Mesenchymal stem cell (in vitro differentiated cells and primary cell): ENCODE results near the gene PRICKLE1.

Experiments
- DNase-seq: peaks from one replicate; pipeline ENCODE4 v3.0.0-alpha.2; 2013
- H2AFZ ChIP-seq: one replicate; pipeline ENCODE4 v1.6.1; 2013; ENCODE audit warnings: low read depth, mild to moderate bottlenecking, control low read depth, inconsistent platforms, low read length, moderate library complexity
- H2AK5ac ChIP-seq: 2 replicates; pipeline ENCODE4 v1.6.1; 2013; ENCODE audit warnings: low read length, moderate library complexity, mild to moderate bottlenecking, inconsistent platforms; ENCODE audit not compliant: severe bottlenecking
- H2BK120ac ChIP-seq: one replicate; pipeline ENCODE4 v1.6.1; 2013; ENCODE audit warnings: low read depth, mild to moderate bottlenecking, inconsistent platforms, low read length, moderate library complexity
- H2BK12ac ChIP-seq, 2 experiments: one replicate each; pipeline ENCODE4 v1.6.1; 2013; ENCODE audit warnings: inconsistent platforms in 2 of 2, low read length in 2 of 2, mild to moderate bottlenecking in 2 of 2, moderate library complexity in 2 of 2, control low read depth in 1 of 2
- H2BK15ac ChIP-seq: one replicate; pipeline ENCODE4 v1.6.1; 2013; ENCODE audit warnings: mild to moderate bottlenecking, low read depth, inconsistent platforms; ENCODE audit not compliant: poor library complexity, severe bottlenecking
- H2BK5ac ChIP-seq: 2 replicates; pipeline ENCODE4 v1.6.1; 2013; ENCODE audit warnings: low read depth, mild to moderate bottlenecking, low read length, control low read depth, inconsistent platforms; ENCODE audit not compliant: poor library complexity, severe bottlenecking
- H3K14ac ChIP-seq, 2 experiments: one replicate each; pipeline ENCODE4 v1.6.1; 2013; ENCODE audit warnings: inconsistent platforms in 2 of 2, low read length in 2 of 2, control low read depth in 1 of 2, mild to moderate bottlenecking in 1 of 2, moderate library complexity in 1 of 2
- H3K18ac ChIP-seq, 2 experiments: one replicate each; pipeline ENCODE4 v1.6.1; 2013; ENCODE audit warnings: inconsistent platforms in 2 of 2, low read length in 2 of 2, control low read depth in 1 of 2, low read depth in 1 of 2, mild to moderate bottlenecking in 1 of 2
- H3K23ac ChIP-seq, 2 experiments: one replicate each; pipeline ENCODE4 v1.6.1; 2013; ENCODE audit warnings: inconsistent platforms in 2 of 2, low read length in 2 of 2, mild to moderate bottlenecking in 2 of 2, moderate library complexity in 2 of 2, control low read depth in 1 of 2
- H3K27ac ChIP-seq: 2 replicates; pipeline ENCODE4 v1.5.1; 2013; ENCODE audit warnings: mild to moderate bottlenecking, moderate library complexity, low read length, control low read depth, inconsistent platforms; ENCODE audit not compliant: poor library complexity, severe bottlenecking
- H3K27me3 ChIP-seq, 2 experiments: 2 replicates each; pipeline versions ENCODE4 v1.6.1 to v1.7.0; 2013; ENCODE audit warnings: low read length in 2 of 2, mild to moderate bottlenecking in 2 of 2, moderate library complexity in 2 of 2, control low read depth in 1 of 2, inconsistent platforms in 1 of 2; ENCODE audit not compliant: control insufficient read depth in 1 of 2, insufficient read depth in 1 of 2
- H3K36me3 ChIP-seq, 2 experiments: 2 replicates each; pipeline versions ENCODE4 v1.6.1 to v1.7.0; 2013; ENCODE audit warnings: low read length in 2 of 2, control low read depth in 1 of 2, inconsistent platforms in 1 of 2, low read depth in 1 of 2, mild to moderate bottlenecking in 1 of 2; ENCODE audit not compliant: insufficient read depth in 2 of 2, control insufficient read depth in 1 of 2
- H3K4ac ChIP-seq, 2 experiments: one replicate each; pipeline ENCODE4 v1.6.1; 2013; ENCODE audit warnings: inconsistent platforms in 2 of 2, low read length in 2 of 2, mild to moderate bottlenecking in 2 of 2, moderate library complexity in 2 of 2, control low read depth in 1 of 2, low read depth in 1 of 2
- H3K4me1 ChIP-seq: 2 replicates; pipeline ENCODE4 v1.6.1; 2013; ENCODE audit warnings: low read depth, low read length, control low read depth; ENCODE audit not compliant: control insufficient read depth, insufficient read depth
- H3K4me2 ChIP-seq: 2 replicates; pipeline ENCODE4 v1.6.1; 2013; ENCODE audit warnings: low read length, mild to moderate bottlenecking, inconsistent platforms; ENCODE audit not compliant: poor library complexity, severe bottlenecking
- H3K4me3 ChIP-seq, 2 experiments: 2 replicates each; pipeline versions ENCODE4 v1.5.1 to v1.7.0; 2013; ENCODE audit warnings: low read length in 2 of 2, mild to moderate bottlenecking in 2 of 2, control low read depth in 1 of 2, low read depth in 1 of 2; ENCODE audit not compliant: insufficient read depth in 1 of 2
- H3K79me1 ChIP-seq: replicated peaks from 2 replicates; pipeline ENCODE4 v1.6.1; 2013; ENCODE audit warnings: mild to moderate bottlenecking, control low read depth, low read length, inconsistent platforms; ENCODE audit not compliant: poor library complexity, severe bottlenecking
- H3K9ac ChIP-seq: 2 replicates; pipeline ENCODE4 v1.7.0; 2013; ENCODE audit warnings: mild to moderate bottlenecking, low read length, moderate library complexity
- H3K9me3 ChIP-seq: 2 replicates; pipeline ENCODE4 v1.7.0; 2013; ENCODE audit warnings: mild to moderate bottlenecking, low read length; ENCODE audit not compliant: control insufficient read depth
- H4K8ac ChIP-seq: one replicate; pipeline ENCODE4 v1.6.1; 2013; ENCODE audit warnings: inconsistent platforms, mild to moderate bottlenecking, low read length, moderate library complexity
- H4K91ac ChIP-seq: one replicate; pipeline ENCODE4 v1.6.1; 2013; ENCODE audit warnings: mild to moderate bottlenecking, low read length, inconsistent platforms
- WGBS: methylation state at CpG from one replicate; pipeline ENCODE4 v1.1.7; 2013; ENCODE audit warnings: mixed read lengths; 5-methylcytosine and 5-hydroxymethylcytosine counted together

PRICKLE1 gene

GRCh38 chr12:42568952-42569915, 20.3 kb downstream of the PRICKLE1 start:
- Histone ChIP-seq H3K4me3 (no peak overlapping the region), H3K4me1 (peaks cover 14% of the 10 kb centered on the region), H3K9ac (no peak overlapping the region), H3K79me1 (no peaks in the 10 kb centered on the region), H3K36me3 (peaks cover 6 to 23% of the 10 kb centered on the region in 2 experiments), H3K14ac (no peak overlapping the region), H2BK120ac (no peak overlapping the region), H3K9me3 (no peaks in the 10 kb centered on the region), H3K23ac (no peak overlapping the region), H2BK5ac (no peak overlapping the region), H2BK15ac (no peak overlapping the region), H4K8ac (no peak overlapping the region), H2AFZ (no peak overlapping the region), H3K18ac (no peak overlapping the region), H3K27ac (peak overlapping the region; percentile 6), H3K27me3 (no peaks in the 10 kb centered on the region), H2BK12ac (no peak overlapping the region), H2AK5ac (no peak overlapping the region), H4K91ac (no peak overlapping the region), H3K4me2 (no peak overlapping the region), H3K4ac (no peak overlapping the region)
- DNase-seq = peak; percentile 66
- WGBS = 27% methylated on average over 3 of the region's 6 CpGs

GRCh38 chr12:42565633-42566032, 23.9 kb downstream of the PRICKLE1 start:
- Histone ChIP-seq H3K9me3 (no peaks in the 10 kb centered on the region), H2AK5ac (peak overlapping the region; percentile 10), H3K4ac (no peak overlapping the region), H3K79me1 (peaks cover 3% of the 10 kb centered on the region), H3K18ac (no peak overlapping the region), H3K9ac (peak overlapping the region; percentile 39), H2BK120ac (no peak overlapping the region), H2BK15ac (no peak overlapping the region), H4K91ac (no peak overlapping the region), H3K4me2 (no peak overlapping the region), H4K8ac (no peak overlapping the region), H2BK12ac (no peak overlapping the region), H2BK5ac (no peak overlapping the region), H3K27me3 (no peaks in the 10 kb centered on the region), H3K36me3 (peaks cover 15 to 36% of the 10 kb centered on the region in 2 experiments), H3K27ac (no peak overlapping the region), H2AFZ (no peak overlapping the region), H3K23ac (no peak overlapping the region), H3K4me1 (peaks cover 12% of the 10 kb centered on the region), H3K14ac (no peak overlapping the region), H3K4me3 (no peak overlapping the region)
- WGBS = 61% methylated on average over 4 of the region's 5 CpGs
- DNase-seq = no peak

DNA sequence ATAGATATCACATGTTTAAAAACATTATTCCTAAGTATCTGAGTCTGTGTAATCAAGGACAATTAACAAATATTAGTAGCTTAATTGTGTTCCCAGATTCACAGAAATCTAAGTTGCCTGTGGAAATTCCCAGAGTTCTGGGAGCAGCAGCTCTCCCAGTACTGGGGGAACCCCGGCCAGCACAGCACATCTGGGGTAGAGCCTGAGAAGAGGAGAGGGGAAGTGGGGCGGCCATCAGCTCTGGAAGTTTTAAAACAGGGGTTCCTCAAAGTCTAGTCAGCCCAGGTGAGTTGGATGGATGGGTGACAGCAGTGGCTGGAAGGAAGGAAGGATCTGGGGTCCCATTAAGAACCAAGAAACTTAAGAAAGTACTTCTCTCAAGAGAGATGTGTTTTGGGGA, 24.6 kb downstream of the PRICKLE1 start:
- Histone ChIP-seq H3K4me1 (peaks cover 12% of the 10 kb centered on the region), H2BK12ac (no peak overlapping the region), H2BK5ac (peak overlapping the region; percentile 48), H3K27me3 (no peaks in the 10 kb centered on the region), H3K9ac (peak overlapping the region; percentile 39), H4K91ac (no peak overlapping the region), H3K4ac (no peak overlapping the region), H2AFZ (no peak overlapping the region), H2BK15ac (no peak overlapping the region), H3K23ac (no peak overlapping the region), H2BK120ac (no peak overlapping the region), H3K9me3 (no peaks in the 10 kb centered on the region), H3K4me3 (peak overlapping the region in 1 of 2 experiments; percentile 17), H4K8ac (peak overlapping the region; percentile 4), H3K18ac (no peak overlapping the region), H3K36me3 (peaks cover 15 to 36% of the 10 kb centered on the region in 2 experiments), H3K14ac (no peak overlapping the region), H3K27ac (peak overlapping the region; percentile 48), H3K4me2 (no peak overlapping the region), H3K79me1 (peaks cover 3% of the 10 kb centered on the region), H2AK5ac (peak overlapping the region; percentile 78)
- 88% methylated on average over 2 of the region's 2 CpGs for WGBS
- DNase-seq = peak; percentile 25

DNA sequence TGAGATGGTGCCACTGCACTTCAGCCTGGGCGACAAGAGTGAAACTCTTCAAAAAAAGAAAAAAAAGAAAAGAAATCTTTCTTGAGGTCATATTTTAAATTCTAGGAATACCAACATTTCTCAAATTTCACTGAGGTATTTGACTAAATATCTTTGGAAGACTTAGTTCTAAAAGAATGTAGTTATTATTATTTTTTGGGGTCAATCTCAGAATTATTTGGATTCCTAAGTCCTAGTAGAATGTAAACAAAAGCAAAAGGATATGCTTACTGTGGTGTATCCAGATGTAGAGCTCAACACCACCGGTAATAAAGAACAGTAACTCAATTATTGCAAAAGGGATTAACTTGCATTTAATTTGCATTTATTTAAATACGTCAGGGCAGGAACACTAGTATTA, 25.0 kb downstream of the PRICKLE1 start:
- H3K4ac ChIP-seq = no peak overlapping the region
- H2BK5ac ChIP-seq = no peak overlapping the region
- no peak overlapping the region for H4K91ac ChIP-seq
- no peak overlapping the region for H3K14ac ChIP-seq
- no peak overlapping the region for H4K8ac ChIP-seq
- no peak overlapping the region for H3K4me2 ChIP-seq
- no peak overlapping the region for H2BK12ac ChIP-seq
- peak overlapping the region in 1 of 2 experiments; percentile 17 for H3K4me3 ChIP-seq
- peaks cover 15 to 36% of the 10 kb centered on the region in 2 experiments for H3K36me3 ChIP-seq
- H3K9ac ChIP-seq = peak overlapping the region; percentile 39
- H3K27me3 ChIP-seq = no peaks in the 10 kb centered on the region
- H3K79me1 ChIP-seq = peaks cover 3% of the 10 kb centered on the region
- H3K9me3 ChIP-seq = no peaks in the 10 kb centered on the region
- H2BK120ac ChIP-seq = no peak overlapping the region
- H2AFZ ChIP-seq = no peak overlapping the region
- peak overlapping the region; percentile 72 for H3K27ac ChIP-seq
- H3K18ac ChIP-seq = no peak overlapping the region
- H2AK5ac ChIP-seq = no peak overlapping the region
- no CpG with 5 or more reads among the region's 3 CpGs for WGBS
- no peak overlapping the region for H3K23ac ChIP-seq
- peaks cover 12% of the 10 kb centered on the region for H3K4me1 ChIP-seq
- no peak overlapping the region for H2BK15ac ChIP-seq
- peak; percentile 12 for DNase-seq
